Panc1 (cell line): ENCODE data around the gene TNFAIP3. TPM values are rescaled to one million over a fixed set of nuclear protein-coding genes. Genes with fewer than 3 reads are reported as not detected.

Experiments
- ATAC-seq: fragments of 200-7000 bp; cut with Tn5 transposase; 2 replicates; pipeline ENCODE4 v1.9.1; 2020; ENCODE audit warnings: mild to moderate bottlenecking, moderate library complexity
- BruUV-seq: library from RNA; stranded (reverse); fragments of 400-500 nt; replicated peaks from 2 replicates; lab custom pipeline; 2021; lab: Mats Ljungman, UMichigan
- CTCF ChIA-PET: fragments of 300-600 bp; sonication (Branson Sonifier 250); formaldehyde crosslinking; loops from one replicate; lab custom pipeline; 2022; ENCODE audit warnings: antibody characterized with exemption; lab: Charles Lee
- POLR2A ChIA-PET: fragments of 300-600 bp; sonication (Branson Sonifier 250); formaldehyde crosslinking; loops from one replicate; lab custom pipeline; 2022; ENCODE audit warnings: antibody characterized with exemption; lab: Charles Lee
- DNase-seq: peaks from one replicate; pipeline ENCODE4 v3.0.0-alpha.2; 2010; ENCODE audit warnings: low read depth, low spot score
- H3K27ac ChIP-seq: 2 replicates; pipeline ENCODE4 v1.5.1; 2011; ENCODE audit warnings: mild to moderate bottlenecking, low read length, inconsistent platforms
- H3K27me3 ChIP-seq: fragments of 200-500 bp; sonication (Bioruptor generic); 2 replicates; pipeline ENCODE4 v1.6.0; 2014; ENCODE audit warnings: low read length, inconsistent platforms; ENCODE audit not compliant: control insufficient read depth, insufficient read depth
- H3K36me3 ChIP-seq: fragments of 200-500 bp; sonication (Bioruptor generic); 2 replicates; pipeline ENCODE4 v1.5.1; 2014; ENCODE audit warnings: inconsistent platforms, mild to moderate bottlenecking, low read length, moderate library complexity; ENCODE audit not compliant: control insufficient read depth, insufficient read depth
- H3K4me1 ChIP-seq: 2 replicates; pipeline ENCODE4 v1.5.1; 2011; ENCODE audit warnings: inconsistent platforms, mild to moderate bottlenecking, low read length, moderate library complexity; ENCODE audit not compliant: control insufficient read depth, insufficient read depth
- H3K4me3 ChIP-seq, 2 experiments: 2 replicates each; pipeline ENCODE4 v1.5.1; 2011 to 2012; ENCODE audit warnings: low read depth in 2 of 2, low read length in 2 of 2, mild to moderate bottlenecking in 2 of 2, inconsistent platforms in 1 of 2, moderate library complexity in 1 of 2
- H3K9me3 ChIP-seq: fragments of 200-500 bp; sonication (Bioruptor generic); 2 replicates; pipeline ENCODE4 v1.5.1; 2014; ENCODE audit warnings: low read depth, mild to moderate bottlenecking, inconsistent platforms, low read length, moderate library complexity; ENCODE audit not compliant: control insufficient read depth, insufficient read depth
- CTCF ChIP-seq: fragments of 450-650 bp; IDR thresholded peaks from 2 replicates; pipeline ENCODE4 v1.5.1; 2017; ENCODE audit warnings: mild to moderate bottlenecking
- POLR2AphosphoS5 ChIP-seq: IDR thresholded peaks from 2 replicates; pipeline ENCODE4 v1.6.1; 2012; ENCODE audit warnings: mild to moderate bottlenecking, low read depth, low read length, moderate library complexity
- SIN3A ChIP-seq: IDR thresholded peaks from 2 replicates; pipeline ENCODE4 v1.6.1; 2012; ENCODE audit warnings: low read depth, mild to moderate bottlenecking, low read length, moderate library complexity, borderline replicate concordance; ENCODE audit not compliant: insufficient read depth
- TCF7L2 ChIP-seq: IDR thresholded peaks from 2 replicates; pipeline ENCODE4 v1.6.1; 2011; ENCODE audit warnings: mild to moderate bottlenecking, low read depth, low read length, inconsistent platforms
- in situ Hi-C: cut with HindIII; loops from 2 replicates; pipeline ENCODE4 v1.10.0; 2016; ENCODE audit warnings: low sequenced_read_pairs, low pct_unique_long_range_greater_than_20kb
- intact Hi-C: fragments of 100-400 bp; cut with micrococcal nuclease; formaldehyde crosslinking; loops from one replicate; pipeline ENCODE4 v1.10.0; 2022; ENCODE audit not compliant: unreplicated experiment
- total RNA-seq: library from RNA; stranded (reverse); gene quantifications from one replicate; pipeline ENCODE4 v1.2.1, GENCODE V29; 2021; ENCODE audit not compliant: unreplicated experiment
- TF ChIP-seq, protein P1 (sequence below), 2 experiments: IDR thresholded peaks; 2 replicates each; pipeline ENCODE4 v1.6.1; 2011 to 2012; ENCODE audit warnings: low read depth in 2 of 2, control low read depth in 1 of 2, low read length in 1 of 2, mild to moderate bottlenecking in 1 of 2, moderate library complexity in 1 of 2; ENCODE audit not compliant: insufficient read depth in 1 of 2

Gene TNFAIP3
- total RNA-seq, 1 experiment from 2014 or later = 15.0 TPM

GRCh38 chr6:137910843-137911456 is 43.9 kb downstream of the TNFAIP3 start:
- no TSS peak for BruUV-seq
- POLR2A ChIA-PET = no interaction called here
- CTCF ChIA-PET = no interaction called here

GRCh38 chr6:137911675-137912191 is 44.7 kb downstream of the TNFAIP3 start:
- Histone ChIP-seq H3K4me3 (no peak overlapping the region), H3K9me3 (peaks cover 3% of the 10 kb centered on the region; the same call in 1 of the 2 replicates), H3K36me3 (no peaks in the 10 kb centered on the region), H3K4me1 (no peaks in the 10 kb centered on the region), H3K27ac (no peak overlapping the region), H3K27me3 (no peaks in the 10 kb centered on the region)
- TF ChIP-seq POLR2AphosphoS5 (no peak), SIN3A (no peak), TCF7L2 (no peak), CTCF (no peak)
- TF ChIP-seq, protein P1, sequence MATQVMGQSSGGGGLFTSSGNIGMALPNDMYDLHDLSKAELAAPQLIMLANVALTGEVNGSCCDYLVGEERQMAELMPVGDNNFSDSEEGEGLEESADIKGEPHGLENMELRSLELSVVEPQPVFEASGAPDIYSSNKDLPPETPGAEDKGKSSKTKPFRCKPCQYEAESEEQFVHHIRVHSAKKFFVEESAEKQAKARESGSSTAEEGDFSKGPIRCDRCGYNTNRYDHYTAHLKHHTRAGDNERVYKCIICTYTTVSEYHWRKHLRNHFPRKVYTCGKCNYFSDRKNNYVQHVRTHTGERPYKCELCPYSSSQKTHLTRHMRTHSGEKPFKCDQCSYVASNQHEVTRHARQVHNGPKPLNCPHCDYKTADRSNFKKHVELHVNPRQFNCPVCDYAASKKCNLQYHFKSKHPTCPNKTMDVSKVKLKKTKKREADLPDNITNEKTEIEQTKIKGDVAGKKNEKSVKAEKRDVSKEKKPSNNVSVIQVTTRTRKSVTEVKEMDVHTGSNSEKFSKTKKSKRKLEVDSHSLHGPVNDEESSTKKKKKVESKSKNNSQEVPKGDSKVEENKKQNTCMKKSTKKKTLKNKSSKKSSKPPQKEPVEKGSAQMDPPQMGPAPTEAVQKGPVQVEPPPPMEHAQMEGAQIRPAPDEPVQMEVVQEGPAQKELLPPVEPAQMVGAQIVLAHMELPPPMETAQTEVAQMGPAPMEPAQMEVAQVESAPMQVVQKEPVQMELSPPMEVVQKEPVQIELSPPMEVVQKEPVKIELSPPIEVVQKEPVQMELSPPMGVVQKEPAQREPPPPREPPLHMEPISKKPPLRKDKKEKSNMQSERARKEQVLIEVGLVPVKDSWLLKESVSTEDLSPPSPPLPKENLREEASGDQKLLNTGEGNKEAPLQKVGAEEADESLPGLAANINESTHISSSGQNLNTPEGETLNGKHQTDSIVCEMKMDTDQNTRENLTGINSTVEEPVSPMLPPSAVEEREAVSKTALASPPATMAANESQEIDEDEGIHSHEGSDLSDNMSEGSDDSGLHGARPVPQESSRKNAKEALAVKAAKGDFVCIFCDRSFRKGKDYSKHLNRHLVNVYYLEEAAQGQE (IDR thresholded peaks at IDR 0.05; ENCODE audit: insufficient read depth in 1 of 2, low read depth in 2 of 2, low read length in 1 of 2) = no peak
- intact Hi-C loops (no loop called here), in situ Hi-C loops (no loop called here)
- ChIA-PET POLR2A (no interaction called here), CTCF (no interaction called here)
- DNase-seq = no peak
- ATAC-seq = no peak
- BruUV-seq = no TSS peak

More at GRCh38 chr6:137910843-137911456, 43.9 kb downstream of the TNFAIP3 start:
- intact Hi-C loops = no loop called here
- no peaks in the 10 kb centered on the region for H3K27me3 ChIP-seq
- H3K27ac ChIP-seq = no peak overlapping the region
- H3K9me3 ChIP-seq = peaks cover 3% of the 10 kb centered on the region; the same call in 1 of the 2 replicates
- H3K36me3 ChIP-seq = no peaks in the 10 kb centered on the region
- in situ Hi-C loops = no loop called here
- no peak for DNase-seq
- H3K4me1 ChIP-seq = no peaks in the 10 kb centered on the region
- no peak for ATAC-seq
- TF ChIP-seq TCF7L2 = no peak
- TF ChIP-seq CTCF = no peak
- TF ChIP-seq, protein P1 (IDR thresholded peaks at IDR 0.05; ENCODE audit: insufficient read depth in 1 of 2, low read depth in 2 of 2, low read length in 1 of 2) = no peak
- TF ChIP-seq POLR2AphosphoS5 = no peak
- no peak for TF ChIP-seq SIN3A
- no peak overlapping the region for H3K4me3 ChIP-seq
